Lower leg skin (tissue), 3 donors: Measurements from ENCODE around the gene CDK18.

Experiments
- CTCF ChIP-seq, 3 donors: fragments of 450-650 bp; IDR thresholded peaks; one replicate each; pipeline ENCODE4 v1.5.1; 2016; ENCODE audit warnings: antibody characterized with exemption in 3 of 3, mild to moderate bottlenecking in 3 of 3, moderate library complexity in 2 of 3
- POLR2A ChIP-seq, 2 donors: fragments of 450-650 bp; IDR thresholded peaks; one replicate each; pipeline ENCODE4 v1.6.1; 2016 to 2017; ENCODE audit warnings: antibody characterized with exemption in 2 of 2, mild to moderate bottlenecking in 1 of 2, moderate library complexity in 1 of 2

DNA sequence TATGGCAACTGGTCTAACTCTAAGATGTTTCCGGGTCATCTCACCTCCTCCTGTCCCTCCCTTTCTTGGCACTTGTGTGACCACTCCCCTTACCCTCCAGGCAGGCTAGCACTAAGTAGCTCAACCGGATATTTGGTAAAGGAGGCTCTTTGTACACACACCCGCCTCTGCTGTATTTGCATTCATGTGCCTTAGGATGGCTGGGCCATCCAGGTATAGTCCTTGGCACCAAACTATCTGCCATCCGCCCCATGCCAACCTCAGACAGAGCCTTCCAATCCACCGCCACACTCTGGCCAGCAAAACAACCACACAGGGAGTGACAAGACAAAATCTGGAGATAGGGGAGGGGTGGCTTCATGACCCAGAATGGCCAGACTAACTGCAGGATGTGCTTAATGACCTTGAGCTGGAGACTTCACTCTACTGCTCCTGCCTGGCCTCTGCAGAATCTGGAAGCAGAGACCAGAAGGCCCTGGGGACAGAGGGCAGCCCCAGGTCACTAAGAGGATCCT is 59.5 kb downstream of the CDK18 start:
- TF ChIP-seq CTCF (IDR thresholded peaks at IDR 0.05) (no peak), POLR2A (IDR thresholded peaks at IDR 0.05) (no peak)
